OCI-M2 (cell line): Measurements from ENCODE around the gene GRIN2C.

Source experiments
- DNase-seq: peaks from one replicate; lab custom pipeline; 2025; ENCODE audit not compliant: unreplicated experiment; lab: John Stamatoyannopoulos, UW

GRIN2C gene

GRCh38 chr17:74803971-74804370 lies 55.7 kb downstream of the GRIN2C start:
- DNase-seq: no peak

DNA sequence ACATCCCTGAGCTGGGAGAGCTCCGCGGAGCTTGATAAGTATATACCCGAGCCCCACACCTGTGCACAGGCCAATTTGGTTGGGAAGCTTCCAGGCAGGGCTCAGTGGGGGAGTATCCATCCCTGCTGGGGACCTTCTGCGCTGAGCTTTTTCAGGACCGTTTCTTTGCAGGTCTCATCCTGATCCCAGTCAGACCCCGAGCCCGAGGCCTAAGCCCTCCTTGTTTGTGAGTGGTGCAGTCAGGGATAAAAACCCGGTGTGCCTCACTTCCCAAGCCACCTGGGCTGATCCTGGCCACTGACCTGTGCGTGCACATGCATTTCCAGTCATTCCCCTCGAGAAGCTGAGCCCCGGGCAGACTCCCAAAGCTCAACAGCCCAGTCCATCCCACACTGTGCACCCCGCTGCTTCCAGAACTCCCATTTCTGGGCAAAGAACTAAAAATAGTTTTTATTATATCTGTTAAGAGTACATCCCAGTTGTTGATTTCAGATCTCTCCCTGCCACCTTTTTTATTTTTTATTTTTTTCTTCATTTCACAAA lies 56.2 kb downstream of the GRIN2C start:
- DNase-seq: no peak

DNA sequence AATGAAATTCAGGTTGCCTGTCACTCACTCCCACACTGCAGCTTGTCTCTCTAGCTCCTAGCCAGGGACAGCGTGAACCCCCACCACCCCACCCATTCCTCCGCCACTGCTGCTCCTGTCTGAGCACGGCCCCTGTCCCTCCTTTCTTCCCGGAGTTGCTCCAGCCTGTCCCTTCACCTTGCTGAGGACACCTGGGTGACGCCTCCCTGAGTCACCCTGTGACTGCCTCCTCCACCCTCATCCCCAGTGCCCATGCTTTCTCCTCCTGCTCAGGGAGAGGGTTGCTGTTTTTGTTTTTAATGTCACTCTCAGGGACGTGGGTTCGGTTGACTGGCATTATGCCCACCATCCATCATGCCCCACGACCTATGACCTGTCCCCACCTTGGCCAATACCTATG lies 57.8 kb downstream of the GRIN2C start:
- DNase-seq: no peak

DNA sequence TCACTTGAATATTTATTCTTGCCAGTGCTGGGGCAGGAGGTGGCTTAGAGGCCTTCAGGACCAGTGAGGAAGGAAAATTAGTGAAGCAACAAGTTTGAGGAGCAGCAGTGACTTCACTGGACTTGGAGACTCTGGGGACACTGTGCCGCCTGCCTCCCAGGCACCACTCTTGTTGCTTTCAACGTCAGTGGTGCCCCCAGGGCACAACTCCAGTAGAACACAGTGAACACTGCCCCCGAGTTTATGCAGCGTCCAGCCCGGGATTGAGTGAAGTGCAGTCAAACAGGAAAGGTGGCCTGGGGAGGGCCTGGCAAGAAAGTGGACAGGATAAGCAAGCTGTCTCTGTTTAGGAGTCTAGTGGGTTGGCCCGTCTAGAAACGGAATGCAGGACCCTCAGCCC lies 59.2 kb downstream of the GRIN2C start:
- no peak for DNase-seq

GRCh38 chr17:74799097-74799496 lies 60.6 kb downstream of the GRIN2C start:
- no peak for DNase-seq

GRCh38 chr17:74798239-74798707 lies 61.4 kb downstream of the GRIN2C start:
- no peak for DNase-seq

DNA sequence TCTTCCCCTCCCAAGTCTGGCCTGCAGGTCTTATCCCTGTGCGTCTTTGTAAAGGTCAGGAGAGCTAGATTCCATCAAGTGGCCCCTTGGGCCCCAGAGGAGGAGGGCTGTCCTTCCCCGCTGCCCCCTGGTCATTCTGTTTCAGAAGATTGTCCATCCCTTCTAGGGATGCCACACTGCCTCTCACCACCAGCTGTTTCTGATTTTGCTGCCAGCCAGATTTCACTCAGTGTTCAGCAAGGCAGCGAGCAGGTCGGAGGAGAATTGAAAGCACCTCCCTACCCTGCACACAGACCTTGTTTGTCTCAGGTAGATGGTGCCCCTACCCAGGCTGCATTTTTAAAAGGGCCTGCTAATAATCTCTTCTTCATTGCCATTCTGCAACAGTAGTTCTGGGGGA lies 61.9 kb downstream of the GRIN2C start:
- DNase-seq: no peak

GRCh38 chr17:74796866-74797265 lies 62.8 kb downstream of the GRIN2C start:
- no peak for DNase-seq

DNA sequence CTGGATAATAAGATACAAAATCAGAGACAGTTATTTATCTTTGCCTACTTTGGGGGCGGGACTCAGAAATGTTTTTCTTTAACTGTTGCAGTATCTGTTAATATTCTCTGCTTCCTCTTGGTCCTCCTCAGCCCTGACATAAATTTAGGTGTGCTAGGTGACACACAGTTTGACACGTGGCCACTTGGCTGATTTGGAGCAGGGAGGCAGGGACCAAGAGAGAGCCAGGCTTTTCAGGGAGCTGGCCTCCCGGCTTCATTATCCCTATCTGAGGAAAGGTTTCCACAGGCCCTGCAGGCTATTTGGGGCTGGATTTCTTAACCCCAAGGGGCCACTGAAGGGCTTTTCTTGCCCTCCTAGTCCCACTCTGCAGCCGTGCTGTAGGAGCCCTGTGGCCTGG lies 63.5 kb downstream of the GRIN2C start:
- DNase-seq: no peak

- DNase-seq: no peak
Measured at GRCh38 chr17:74795327-74796020, 64.2 kb downstream of the GRIN2C start.

DNA sequence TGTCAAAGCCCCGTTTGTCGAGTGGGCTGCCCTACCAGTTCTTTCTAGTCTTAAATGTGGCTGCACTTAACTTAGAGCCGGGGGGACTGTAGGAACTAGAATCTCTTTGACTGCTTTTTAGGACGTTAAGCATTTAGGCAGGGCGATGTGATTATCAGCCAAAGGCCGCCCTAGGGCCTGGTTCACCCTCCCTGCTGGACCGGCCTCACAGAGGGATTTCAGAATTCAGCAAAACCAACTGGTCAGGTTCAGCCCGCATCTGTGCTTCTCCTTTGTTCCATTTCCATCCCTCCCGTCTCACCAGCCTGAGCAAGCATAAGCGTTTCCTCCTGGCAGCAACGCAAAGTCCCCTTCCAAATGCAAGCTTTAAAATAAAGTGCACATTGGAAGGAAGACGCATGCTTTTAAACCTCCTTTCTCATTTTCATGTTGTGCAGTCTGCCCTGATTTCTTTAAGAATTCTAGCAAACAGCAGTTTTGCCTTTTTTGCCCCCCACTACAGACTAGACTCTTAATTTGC lies 67.0 kb downstream of the GRIN2C start:
- no peak for DNase-seq
